Peyer's patch (tissue), 4 donors: ENCODE measurements around the gene CRADD.

Source experiments
- CTCF ChIP-seq, 6 experiments: fragments of 450-650 bp in 4 of 6; fragments of 200-600 bp in 2 of 6; sonication (generic) in 1 of 6; IDR thresholded peaks; one replicate each; pipeline ENCODE4 v1.5.1; 2017 to 2019; ENCODE audit warnings: antibody characterized with exemption in 6 of 6, mild to moderate bottlenecking in 3 of 6, moderate library complexity in 1 of 6
- POLR2A ChIP-seq, 2 donors: fragments of 450-650 bp; IDR thresholded peaks; one replicate each; pipeline ENCODE4 v1.5.1; 2017; ENCODE audit warnings: antibody characterized with exemption in 2 of 2, mild to moderate bottlenecking in 2 of 2, moderate library complexity in 2 of 2

- TF ChIP-seq CTCF (IDR thresholded peaks at IDR 0.05), result no peak
- TF ChIP-seq POLR2A (IDR thresholded peaks at IDR 0.05), result no peak
Measured at GRCh38 chr12:93783832-93784231, 106.7 kb downstream of the CRADD start.
